Stimulated activated CD8-positive, alpha-beta memory T cell treated with anti-CD3 and anti-CD28 coated beads, Interleukin-4, amount 100 ng/mL, for 24 hours (primary cell): Measurements from ENCODE around the gene FLNA.
"Not testable (repeated sequence)": the region's sequence is repeated elsewhere in the genome, so short reads cannot be mapped to it uniquely, and the experiment has no call there.

Source experiments
- DNase-seq: peaks from one replicate; pipeline ENCODE4 v3.0.0-alpha.2; 2020; ENCODE audit warnings: low read depth

Gene FLNA

GRCh38 chrX:154308108-154308946, 66.1 kb downstream of the FLNA start:
- DNase-seq = peak; percentile 66

GRCh38 chrX:154307202-154307601, 67.2 kb downstream of the FLNA start:
- no peak for DNase-seq

- DNase-seq = no peak
These were observed 68.8 kb downstream of the FLNA start for GRCh38 chrX:154305541-154306205.

GRCh38 chrX:154304846-154305245, 69.6 kb downstream of the FLNA start:
- no peak for DNase-seq

- DNase-seq = no peak
These were observed 71.0 kb downstream of the FLNA start for GRCh38 chrX:154303476-154303875.

GRCh38 chrX:154302998-154303397, 71.4 kb downstream of the FLNA start:
- not testable (repeated sequence) for DNase-seq

GRCh38 chrX:154300816-154301215, 73.6 kb downstream of the FLNA start:
- DNase-seq = no peak
